Measurements from ENCODE around the gene DBH.

- no peak for TF ChIP-seq CTCF (IDR thresholded peaks at IDR 0.05; ENCODE audit: low read depth, low read length)
- TF ChIP-seq EZH2phosphoT487 (IDR thresholded peaks at IDR 0.05; ENCODE audit: low read depth), result no peak
Measured at GRCh38 chr9:133679466-133680061, 43.4 kb downstream of the DBH start.
